HK-2 (cell line): ENCODE results near the gene CCNK.

ENCODE experiments used
- DNase-seq: peaks from one replicate; pipeline ENCODE4 v3.0.0-alpha.2; 2018; ENCODE audit not compliant: unreplicated experiment

Gene CCNK

DNA sequence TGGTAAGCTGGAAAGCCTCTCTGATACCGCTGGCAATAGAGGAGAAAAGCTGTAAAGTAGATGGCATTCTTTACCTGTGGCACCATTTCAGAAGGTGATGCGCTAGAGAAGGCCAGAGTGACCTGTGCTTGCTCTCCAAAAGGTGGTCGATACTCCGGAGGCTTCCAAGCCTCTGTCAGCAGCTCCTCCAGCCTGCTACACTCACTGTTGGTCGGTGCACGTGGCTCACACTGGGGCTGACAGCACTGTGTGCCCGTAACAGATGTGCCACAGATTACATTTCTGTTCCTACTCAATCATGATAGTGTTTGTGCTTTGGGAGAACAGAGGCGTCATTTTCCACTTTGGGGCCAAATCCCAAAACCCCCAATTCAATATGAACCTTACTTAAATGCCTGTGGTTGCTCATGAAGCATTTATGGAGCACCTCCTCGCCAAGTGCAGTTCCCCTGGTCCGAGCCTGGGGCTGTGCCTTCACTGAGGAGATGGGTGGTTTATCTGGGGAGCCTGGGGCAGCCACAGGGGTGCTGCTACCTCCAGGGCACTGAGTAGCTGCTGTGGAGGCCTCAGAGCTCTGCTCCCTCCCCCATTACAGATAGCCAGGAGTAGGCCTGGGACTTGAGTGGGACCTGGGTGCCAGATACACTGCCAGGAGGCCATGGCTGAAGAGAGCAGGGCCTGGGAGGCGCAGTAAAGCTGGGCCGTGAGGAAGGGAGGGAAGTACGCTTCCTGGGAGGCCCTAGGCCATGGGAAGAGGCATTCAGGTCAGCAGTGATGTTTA, 26.8 kb downstream of the CCNK start:
- no peak for DNase-seq

DNA sequence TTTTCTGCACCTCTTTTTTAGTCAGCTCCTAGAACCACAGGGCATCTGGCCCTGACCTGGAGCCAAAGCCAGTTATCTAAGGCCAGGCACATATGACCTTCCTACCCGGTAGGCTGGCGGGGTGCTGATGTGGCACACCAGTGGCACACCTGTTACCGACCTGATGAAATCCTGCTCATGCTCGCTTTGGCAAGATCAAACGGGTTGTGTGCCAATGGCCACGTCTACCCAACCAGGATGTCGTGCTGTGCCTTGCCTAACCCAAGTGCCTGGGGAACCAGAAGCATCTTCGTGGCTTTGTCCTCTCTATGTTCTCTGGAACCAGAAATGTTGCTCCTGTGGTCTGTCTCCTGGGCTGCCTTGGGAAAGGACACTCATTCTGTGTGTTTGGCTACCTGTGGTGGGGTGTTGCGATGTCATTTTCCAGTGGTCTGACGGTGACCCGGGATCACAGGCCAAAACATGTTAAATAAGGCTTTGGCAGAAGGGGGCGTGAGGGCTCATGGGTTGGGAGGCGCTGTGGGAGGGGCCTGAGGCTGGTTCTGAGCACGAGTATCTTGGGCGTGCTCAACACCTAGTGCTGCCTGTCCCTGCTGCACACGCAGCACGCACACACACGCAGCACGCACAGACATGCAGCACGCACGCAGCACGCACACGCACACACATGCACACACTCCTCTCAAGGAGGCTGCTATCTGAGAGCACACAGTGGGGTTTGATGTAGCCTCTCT, 27.9 kb downstream of the CCNK start:
- DNase-seq, result no peak

DNA sequence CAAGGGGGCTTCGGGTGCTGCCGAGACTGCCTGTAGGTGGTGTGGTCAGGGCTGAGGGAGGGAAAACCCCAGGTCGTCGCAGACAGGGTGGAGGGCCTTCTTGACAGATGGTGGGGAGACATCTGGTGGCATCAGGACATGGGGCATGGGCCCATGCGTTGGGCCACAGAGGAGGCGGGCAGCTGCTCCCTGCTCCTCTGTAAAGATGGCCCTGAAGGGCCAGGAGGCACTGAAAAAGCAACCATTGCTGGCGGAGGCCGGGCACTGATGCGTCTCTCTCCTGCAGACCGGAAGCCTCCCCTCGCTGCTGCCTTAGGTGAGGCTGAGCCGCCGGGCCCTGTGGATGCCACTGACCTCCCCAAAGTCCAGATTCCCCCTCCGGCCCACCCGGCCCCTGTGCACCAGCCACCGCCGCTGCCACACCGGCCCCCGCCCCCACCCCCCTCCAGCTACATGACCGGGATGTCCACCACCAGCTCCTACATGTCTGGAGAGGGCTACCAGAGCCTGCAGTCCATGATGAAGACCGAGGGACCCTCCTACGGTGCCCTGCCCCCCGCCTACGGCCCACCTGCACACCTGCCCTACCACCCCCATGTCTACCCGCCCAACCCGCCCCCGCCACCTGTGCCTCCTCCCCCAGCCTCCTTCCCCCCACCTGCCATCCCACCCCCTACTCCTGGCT, 28.8 kb downstream of the CCNK start:
- no peak for DNase-seq

DNA sequence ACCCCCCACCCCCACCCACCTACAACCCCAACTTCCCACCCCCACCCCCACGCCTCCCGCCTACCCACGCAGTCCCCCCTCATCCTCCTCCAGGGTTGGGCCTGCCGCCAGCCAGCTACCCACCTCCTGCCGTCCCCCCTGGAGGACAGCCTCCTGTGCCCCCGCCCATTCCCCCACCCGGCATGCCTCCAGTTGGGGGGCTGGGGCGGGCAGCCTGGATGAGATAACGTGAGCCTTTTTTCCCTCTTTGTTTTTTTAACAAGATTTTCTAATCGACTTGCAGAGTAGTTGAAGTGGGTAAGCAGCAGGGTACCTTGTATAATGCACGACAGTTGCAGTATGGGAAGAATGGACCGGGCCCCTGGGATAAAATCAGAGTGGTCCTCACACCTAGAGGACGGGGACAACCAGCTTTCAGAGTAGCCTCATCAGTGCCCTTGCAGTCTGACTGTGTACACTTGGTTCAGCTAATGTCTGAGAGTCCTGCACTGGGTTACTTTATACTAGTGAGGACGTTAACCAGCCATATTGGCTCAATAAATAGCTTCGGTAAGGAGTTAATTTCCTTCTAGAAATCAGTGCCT, 29.4 kb downstream of the CCNK start:
- no peak for DNase-seq

DNA sequence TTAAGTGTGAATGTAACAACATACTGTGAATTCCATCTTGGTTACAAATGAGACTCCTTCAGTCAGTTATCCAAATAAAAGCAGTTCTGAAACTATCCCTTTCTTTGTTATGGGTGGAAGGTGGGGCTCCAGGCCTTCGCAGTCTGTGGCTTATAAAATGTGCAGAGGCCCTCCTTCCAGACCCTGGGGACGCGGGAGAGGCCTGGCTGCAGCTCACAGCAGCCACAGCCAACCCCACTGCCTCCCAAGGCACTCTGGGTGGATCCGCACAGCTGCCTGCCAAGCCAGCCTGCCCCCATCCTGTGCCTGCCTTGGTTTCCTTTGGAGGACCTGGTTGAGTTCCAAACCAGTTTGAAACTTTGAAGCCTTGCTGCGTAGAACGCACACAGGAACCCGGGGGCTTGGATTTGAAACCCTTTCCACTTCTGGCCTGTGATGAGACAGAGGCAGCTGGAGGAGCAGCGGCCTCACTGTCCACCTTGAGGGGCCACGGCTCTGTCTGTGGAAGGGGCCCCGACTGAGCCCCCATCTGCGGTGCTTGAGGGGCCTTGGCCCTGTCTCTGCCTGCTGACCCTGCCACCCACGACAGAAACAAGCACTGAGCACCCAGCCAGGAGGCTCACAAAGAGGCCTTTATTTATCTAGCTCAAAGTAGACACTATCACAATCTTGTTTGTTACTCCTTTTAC, 30.4 kb downstream of the CCNK start:
- no peak for DNase-seq

DNA sequence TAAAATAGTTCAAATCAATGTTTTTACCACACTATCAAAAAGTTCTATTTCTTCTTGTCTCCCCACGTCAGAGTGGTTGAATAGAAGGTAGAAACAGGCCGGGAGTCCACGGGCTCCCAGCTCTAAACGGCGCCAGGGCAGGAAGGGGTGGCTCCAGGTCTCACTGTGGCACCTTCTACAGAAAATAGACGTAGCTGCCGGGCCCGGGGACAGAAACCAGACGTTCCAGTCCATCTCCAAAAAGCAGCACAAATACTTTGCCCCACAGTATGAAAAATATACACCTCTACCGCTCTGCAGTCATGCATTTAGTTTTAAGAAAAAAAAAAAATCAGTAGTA, 30.9 kb downstream of the CCNK start:
- DNase-seq, result no peak

DNA sequence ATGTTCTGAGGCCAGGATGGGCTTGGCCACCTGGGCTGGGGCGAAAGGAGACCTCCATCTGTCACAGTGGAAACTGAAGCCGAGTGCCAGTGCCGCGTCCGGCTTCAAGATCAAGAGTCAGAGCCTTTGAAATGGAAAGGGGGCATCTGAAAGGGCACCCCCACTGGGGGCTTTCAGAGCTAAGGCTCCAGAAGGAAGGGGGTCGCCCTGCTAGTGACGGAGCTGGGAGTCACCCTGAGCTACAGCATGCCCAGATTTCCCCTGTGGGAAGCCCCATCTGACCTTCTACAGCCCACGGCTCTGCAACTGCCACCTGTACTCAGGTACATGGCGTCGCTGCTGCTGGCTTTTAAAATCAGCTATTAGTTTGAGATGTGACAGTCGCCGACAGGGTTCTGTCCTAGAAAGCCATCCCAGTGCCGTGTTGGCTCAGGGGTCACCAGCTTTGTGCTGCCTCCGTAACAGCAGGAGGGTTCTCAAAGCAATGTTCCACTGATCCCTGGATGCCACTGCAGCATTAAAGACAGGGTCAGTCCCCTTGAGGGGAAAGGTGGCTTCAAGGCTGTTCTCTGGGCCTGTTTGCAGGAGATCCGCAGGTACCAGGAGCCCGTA, 31.5 kb downstream of the CCNK start:
- no peak for DNase-seq

DNA sequence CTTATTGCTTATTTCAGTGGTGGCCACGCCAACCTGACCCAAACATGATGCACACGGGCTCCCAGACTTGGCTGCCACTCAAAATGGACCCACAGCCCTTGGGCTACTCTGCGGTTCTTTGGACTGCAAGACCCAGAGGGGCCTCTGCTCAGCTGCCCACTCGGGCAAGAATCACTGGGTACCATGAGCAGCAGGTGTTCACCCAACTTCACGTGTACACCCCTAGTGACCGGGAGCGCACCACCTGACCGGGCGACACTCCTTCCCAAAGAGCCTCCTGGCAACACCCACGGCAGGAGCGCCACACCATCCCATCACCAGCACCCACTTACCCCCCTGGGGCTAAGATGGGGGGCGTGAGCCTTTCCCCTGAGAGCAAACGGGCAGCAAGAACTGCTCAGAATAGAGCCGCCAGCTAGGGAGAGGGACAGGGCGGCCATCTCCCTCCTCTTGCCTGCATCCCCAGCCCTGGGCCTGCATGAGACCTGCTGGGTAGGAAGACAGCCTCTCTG, 32.0 kb downstream of the CCNK start:
- DNase-seq, result no peak

DNA sequence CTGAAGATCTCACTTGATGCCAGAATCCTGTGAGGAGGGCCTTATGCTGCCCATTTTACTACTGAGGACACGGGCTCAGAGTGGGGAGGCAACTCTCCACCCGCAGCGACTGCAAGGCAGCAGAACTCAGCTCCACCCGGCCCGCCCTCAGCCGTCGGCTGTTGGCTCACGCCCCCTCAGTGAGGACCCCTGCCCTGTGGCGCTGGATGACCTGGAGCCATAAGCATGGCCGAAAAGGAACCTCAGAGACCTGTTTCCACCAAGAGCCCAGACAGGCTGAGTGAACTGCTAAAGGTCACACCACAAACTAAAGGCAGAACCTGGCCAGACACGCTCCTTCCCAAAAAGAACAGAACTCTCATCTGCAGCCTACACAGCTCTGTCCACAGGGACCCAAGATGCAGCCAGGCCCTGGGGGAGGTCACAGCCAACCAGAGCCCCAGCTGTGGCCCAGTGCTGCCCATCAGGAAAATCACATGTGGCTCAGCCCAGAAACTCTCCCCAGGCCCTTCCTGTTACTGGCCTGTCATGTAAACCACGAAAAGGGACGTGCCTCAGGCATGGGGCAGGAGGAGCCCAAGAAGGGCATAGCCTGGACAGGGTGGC, 32.8 kb downstream of the CCNK start:
- no peak for DNase-seq

DNA sequence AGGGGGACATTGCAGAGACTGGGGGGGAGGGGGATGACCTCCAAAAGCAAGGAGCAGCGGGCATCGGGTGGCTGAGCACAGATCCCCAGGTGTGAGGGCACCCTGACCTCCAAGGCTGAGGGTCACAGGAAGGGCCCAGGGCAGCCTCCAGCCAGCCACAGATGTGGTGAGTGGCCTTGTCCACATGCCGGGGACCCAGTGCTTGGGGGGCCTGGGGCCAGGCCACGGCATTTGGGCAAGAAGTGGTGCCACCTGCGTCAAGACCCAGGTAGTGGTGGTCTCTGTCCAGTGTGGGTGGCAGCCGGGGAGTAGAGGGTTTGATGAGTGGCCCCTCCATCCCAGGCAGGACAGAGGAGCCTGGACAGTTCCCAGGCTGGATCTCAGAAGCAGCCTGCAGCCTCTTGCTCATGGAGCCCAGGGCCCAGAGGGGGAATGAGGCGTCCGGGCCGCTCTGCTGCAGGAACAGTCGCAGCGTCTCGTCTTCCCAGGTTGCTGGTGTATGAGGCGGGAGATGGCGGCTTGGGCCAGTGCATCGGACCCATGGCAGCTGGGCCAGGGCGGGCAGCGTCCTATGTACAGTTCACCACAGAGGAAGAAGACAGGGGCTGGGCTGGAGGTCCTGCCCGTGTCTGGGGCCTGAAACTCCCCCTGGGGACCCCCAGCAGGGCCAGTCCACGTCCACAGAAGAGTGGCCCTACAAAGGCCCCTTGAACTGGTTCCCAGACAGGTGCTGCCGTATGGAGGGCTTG, 33.5 kb downstream of the CCNK start:
- DNase-seq, result no peak

DNA sequence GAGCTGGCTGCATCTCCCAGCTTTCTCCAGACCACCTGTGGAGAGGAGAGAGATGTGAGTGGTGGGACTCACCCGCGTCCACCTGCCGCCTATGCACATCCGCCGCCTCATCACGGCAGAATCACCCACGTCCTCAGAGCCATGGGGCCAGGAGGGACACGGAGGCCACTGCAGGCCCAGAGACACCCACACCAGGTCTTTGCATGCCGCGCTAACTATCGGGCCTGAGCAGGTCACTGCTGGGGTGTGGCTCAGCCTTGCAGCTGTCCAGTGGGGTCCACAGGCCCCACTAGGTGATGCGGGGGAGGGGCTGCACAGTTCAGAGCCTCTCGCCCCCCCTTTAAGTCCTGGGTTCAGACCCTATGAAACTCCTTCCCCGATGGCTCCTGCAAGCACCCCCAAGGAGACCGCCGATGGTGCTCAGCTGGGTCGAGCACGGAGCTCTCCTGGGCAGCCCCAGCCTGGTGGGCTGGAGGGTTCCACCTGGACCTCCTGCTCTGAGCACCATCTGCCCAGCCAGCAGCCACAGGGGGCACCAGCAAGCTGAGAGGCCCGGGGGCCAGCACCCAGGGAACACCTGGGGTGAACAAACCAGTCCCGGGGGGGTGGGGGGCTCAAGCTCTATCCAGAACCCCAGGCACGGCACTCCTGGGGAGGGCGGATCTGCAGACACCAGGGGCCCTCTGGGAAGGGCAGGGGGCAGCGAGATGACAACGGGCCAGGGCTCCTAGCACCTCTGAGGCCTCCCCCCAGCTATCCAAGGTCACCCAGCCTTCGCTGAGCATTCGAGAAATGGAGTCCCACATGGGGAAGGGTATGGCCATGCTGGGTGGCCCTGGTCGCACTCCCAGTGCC, 34.3 kb downstream of the CCNK start:
- no peak for DNase-seq

DNA sequence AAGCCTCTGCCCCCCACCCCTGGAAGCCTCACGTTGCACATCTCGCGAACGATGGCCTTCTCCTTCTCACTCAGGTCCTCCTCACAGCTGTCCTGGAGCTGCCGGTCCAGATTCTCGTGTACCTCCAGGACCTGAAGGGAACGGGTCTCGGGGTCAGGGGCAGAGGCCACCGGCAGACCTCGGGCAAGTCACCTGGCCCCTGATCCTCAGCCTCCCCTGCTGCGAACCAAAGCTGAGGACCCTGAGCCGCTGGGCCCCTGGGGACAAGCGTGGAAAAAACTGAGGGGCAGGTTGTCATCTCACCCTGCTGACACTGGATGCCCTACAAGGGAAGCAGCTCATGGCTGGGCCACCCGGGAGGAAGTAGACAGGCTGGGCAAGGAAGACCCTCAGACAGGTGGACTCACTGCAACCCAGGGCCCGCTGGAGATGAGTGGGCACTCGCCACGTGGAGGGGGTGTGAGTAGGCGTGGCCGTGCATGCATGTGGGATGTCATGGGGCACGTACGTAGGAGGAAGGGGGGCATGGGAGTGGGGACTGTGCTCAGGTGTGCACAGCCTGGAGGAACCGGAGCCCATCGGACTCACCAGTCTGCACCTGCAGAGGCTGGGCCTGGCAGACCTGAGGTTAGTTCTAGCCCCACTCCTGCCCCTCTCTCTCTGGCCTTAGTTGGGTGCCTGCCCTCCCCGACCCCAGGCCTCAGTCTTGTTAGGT, 35.1 kb downstream of the CCNK start:
- no peak for DNase-seq

DNA sequence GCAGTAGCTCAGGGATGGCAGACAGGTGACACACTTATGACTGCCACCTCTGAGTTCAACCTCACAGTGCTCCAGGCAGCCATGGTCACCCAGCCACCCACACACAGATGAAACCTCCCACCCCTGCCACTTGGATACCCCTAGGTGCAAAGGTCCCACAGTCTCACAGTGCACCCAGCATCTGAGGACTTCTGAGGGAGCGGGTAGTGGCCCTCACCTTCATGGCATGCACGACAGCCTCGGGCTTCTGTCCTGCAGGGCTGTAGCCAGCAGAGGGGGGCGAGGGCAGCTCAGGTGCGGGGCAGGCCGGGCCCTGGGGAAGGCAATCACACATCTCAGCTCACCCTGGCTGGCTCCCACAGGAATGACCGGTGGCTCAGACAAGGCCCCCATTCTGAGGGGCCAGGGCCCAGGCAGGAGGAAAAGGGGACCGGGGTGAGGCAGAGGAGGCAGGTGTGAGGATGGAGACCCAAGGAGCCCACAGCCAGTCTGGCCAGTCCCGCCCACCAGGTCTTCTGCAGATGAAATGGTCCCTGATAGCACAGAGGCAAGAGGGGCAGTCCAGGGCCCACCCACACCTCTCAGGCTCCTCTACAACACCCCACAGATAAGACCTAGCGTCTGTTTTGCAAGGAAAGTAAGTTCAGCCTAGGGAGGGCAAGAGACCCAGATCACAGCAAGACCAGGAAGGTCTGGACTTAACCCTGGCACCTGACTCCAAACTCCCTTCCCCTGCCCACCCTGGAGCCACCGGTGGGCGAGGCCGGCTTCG, 35.8 kb downstream of the CCNK start:
- DNase-seq, result no peak

DNA sequence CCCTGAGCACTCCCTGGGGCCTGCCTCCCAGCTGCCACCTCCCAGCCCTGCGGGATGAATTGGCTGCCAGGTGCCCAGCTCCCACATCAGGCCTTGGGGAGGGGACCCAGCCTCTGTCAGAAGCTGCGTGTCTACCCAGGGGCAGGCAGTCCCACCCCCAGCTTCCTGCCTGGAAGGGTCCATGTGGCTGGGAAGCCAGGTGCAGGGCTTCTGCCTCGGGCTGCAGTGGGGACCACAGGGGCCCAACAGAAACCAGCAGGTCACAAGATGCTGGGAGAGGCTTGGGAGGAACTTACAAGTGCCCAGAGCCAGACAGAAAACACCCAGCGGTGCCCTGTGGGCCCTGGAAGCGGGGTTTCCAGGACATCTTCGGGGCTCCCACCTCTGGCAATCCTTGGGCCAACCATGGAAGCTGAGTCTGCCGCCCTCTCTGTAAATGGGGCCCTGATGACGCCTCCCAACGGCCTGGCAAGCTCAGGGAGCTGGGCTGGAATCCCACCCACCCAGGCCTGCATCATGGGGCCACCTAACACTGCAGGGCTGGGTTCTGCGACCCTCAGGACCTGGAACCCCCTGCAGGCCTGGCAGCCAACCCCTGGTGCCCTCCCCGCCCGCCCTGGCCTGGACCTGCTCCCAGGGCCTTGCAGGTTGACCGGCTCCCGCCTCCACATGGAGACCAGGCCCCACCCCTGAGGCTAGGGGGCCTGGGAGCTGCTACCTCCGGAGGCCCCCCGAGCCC, 36.6 kb downstream of the CCNK start:
- no peak for DNase-seq

DNA sequence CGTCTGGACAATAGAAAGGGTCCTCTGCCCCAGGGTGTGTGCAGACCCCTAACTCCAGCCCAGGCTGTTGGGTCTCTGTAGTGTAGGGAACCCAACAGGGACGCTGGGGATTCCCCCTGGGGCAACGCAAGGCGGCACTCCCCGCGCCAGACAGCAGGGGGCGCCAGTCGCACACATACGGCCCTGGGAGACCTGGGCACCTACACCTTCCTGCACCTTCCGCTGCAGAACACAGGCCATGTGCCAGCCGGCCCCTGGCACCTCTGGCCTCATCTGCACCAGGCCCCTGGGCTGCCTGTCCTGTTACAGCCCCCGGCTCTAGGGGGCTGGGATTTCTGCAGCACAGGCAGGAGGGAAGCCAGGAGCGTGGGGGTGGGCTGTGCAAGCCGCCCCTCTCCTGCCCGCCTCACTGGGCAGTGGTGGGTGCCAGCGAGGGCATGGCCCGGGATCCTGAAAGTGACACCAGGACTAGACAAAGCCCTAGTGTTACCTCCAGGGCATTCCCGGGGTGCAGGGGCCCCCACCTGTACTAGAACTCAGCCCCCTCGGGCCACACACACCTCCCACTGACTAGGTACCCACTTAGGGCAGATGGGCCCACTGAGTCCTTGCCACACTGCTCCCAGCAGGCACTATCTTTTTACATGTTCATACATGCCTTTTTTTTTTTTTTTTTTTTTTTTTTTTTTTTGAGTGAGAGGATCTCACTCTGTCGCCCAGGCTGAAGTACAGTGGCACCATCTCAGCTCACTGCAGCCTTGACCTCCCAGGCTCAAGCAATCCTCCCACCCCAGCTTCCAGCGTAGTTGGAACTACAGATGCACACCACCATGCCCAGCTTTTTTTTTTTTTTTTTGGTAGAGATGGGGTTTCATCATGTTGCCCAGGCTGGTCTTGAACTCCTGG, 37.5 kb downstream of the CCNK start:
- DNase-seq, result peak; percentile 82

DNA sequence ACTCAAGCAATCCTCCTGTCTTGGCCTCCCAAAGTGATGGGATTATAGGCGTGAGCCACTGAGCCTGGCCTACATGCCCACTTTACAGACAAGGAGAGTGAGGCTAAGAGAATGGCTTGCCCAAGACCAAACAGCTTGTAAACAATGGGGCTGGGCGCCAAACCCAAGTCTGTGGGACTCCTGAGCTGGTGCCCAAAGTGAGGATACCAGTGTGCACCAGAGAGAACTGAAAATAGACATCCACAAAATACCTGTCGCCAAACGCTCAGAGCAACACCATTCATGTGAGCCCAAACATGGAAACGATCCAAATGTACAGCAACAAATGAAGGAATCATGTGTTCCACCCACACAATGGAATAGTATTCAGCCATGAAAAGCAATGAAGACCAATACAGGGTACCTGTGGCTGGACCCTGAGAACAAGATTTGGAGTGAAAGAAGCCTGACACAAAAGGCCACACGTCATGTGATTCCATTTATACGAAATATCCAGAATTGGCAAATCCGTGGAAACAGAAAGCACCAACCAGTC, 38.2 kb downstream of the CCNK start:
- DNase-seq, result no peak
